Endothelial cell (in vitro differentiated cells): ENCODE measurements around the gene PTTG1IP. TPM values are rescaled to one million over a fixed set of nuclear protein-coding genes. Genes with fewer than 3 reads are reported as not detected.

Experiments
- DNase-seq: peaks from one replicate; pipeline ENCODE4 v3.0.0; 2021; ENCODE audit warnings: low spot score
- H3K27ac Mint-ChIP-seq: one replicate; pipeline ENCODE4 v1.8.0; 2021; ENCODE audit warnings: mixed read lengths, inconsistent platforms; ENCODE audit not compliant: unreplicated experiment
- H3K27me3 Mint-ChIP-seq: one replicate; pipeline ENCODE4 v1.8.0; 2021; ENCODE audit warnings: mild to moderate bottlenecking, moderate library complexity, mixed read lengths, inconsistent platforms; ENCODE audit not compliant: unreplicated experiment
- H3K36me3 Mint-ChIP-seq: one replicate; pipeline ENCODE4 v1.8.0; 2021; ENCODE audit warnings: mild to moderate bottlenecking, low read depth, mixed read lengths, inconsistent platforms; ENCODE audit not compliant: unreplicated experiment
- H3K4me1 Mint-ChIP-seq: one replicate; pipeline ENCODE4 v1.8.0; 2021; ENCODE audit warnings: mild to moderate bottlenecking, mixed read lengths, inconsistent platforms; ENCODE audit not compliant: unreplicated experiment
- H3K4me3 Mint-ChIP-seq: one replicate; pipeline ENCODE4 v1.8.0; 2021; ENCODE audit warnings: mild to moderate bottlenecking, mixed read lengths, inconsistent platforms; ENCODE audit not compliant: unreplicated experiment
- H3K9me3 Mint-ChIP-seq: one replicate; pipeline ENCODE4 v1.8.0; 2021; ENCODE audit warnings: mixed read lengths, inconsistent platforms; ENCODE audit not compliant: unreplicated experiment
- total RNA-seq: library from RNA; stranded (reverse); fragmentation: NEBNext Ultra II Directional; extraction: Animal tissue kit (Norgen Biotek cat#: 25700); gene quantifications from one replicate; pipeline ENCODE4 v1.2.1, GENCODE V29; 2021; ENCODE audit not compliant: unreplicated experiment
- TF ChIP-seq, protein P1 (sequence below): fragments of 200-600 bp; sonication (generic); IDR thresholded peaks from one replicate; pipeline ENCODE4 v1.5.0; 2021; ENCODE audit warnings: antibody characterized with exemption; ENCODE audit not compliant: unreplicated experiment

The PTTG1IP gene
- total RNA-seq, 1 donor from 2014 or later = 223 TPM

DNA sequence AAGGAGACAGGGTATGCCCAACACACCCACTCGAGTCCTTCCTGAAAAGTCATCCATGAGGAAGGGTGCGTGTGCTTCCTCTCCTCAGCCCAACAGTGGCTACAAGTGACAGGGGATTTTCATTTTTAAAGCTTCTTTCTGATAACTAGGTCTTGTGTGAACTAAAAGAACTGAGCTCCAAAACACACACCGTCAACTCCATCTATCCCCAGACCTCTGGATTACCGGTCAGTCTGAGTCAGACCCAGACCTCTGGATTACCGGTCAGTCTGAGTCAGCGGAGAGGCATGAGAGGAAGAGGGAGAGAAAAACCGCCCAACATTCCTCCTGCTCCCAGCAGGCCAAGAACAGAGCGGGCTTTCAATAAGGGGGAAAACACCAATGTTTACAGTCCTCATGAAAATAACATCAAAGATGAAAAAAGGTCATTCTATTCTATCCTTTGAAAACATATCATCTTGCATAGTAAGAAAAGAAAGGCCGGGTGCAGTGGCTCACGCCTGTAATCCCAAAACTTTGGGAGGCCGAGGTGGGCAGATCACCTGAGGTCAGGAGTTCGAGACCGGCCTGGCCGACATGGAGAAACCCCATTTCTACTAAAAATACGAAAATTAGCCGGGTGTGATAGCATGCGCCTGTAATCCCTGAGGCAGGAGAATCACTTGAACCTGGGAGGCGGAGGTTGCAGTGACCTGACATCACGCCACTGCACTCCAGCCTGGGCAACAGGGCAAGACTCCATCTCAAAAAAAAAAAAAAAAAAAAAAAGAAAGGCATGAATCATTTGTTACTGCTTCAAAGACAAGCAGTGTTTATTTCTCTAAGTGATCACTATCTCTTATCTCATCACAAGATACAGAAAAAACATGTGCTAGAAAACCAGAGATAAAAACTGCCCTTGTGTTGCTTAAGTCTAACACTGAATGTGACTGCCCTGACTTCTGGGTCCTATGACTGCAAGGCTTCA, 3.4 kb downstream of the PTTG1IP start:
- peaks cover 15% of the 10 kb centered on the region for H3K27me3 Mint-ChIP-seq
- peaks cover 55% of the 10 kb centered on the region for H3K4me1 Mint-ChIP-seq
- peaks cover 11% of the 10 kb centered on the region for H3K36me3 Mint-ChIP-seq
- H3K27ac Mint-ChIP-seq = peak overlapping the region; percentile 32
- TF ChIP-seq, protein P1, sequence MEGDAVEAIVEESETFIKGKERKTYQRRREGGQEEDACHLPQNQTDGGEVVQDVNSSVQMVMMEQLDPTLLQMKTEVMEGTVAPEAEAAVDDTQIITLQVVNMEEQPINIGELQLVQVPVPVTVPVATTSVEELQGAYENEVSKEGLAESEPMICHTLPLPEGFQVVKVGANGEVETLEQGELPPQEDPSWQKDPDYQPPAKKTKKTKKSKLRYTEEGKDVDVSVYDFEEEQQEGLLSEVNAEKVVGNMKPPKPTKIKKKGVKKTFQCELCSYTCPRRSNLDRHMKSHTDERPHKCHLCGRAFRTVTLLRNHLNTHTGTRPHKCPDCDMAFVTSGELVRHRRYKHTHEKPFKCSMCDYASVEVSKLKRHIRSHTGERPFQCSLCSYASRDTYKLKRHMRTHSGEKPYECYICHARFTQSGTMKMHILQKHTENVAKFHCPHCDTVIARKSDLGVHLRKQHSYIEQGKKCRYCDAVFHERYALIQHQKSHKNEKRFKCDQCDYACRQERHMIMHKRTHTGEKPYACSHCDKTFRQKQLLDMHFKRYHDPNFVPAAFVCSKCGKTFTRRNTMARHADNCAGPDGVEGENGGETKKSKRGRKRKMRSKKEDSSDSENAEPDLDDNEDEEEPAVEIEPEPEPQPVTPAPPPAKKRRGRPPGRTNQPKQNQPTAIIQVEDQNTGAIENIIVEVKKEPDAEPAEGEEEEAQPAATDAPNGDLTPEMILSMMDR = no peak
- H3K9me3 Mint-ChIP-seq = no peaks in the 10 kb centered on the region
- DNase-seq = no peak
- peak overlapping the region; percentile 79 for H3K4me3 Mint-ChIP-seq

GRCh38 chr21:44868707-44869106, 4.8 kb downstream of the PTTG1IP start:
- peaks cover 17% of the 10 kb centered on the region for H3K36me3 Mint-ChIP-seq
- no peak for DNase-seq
- H3K9me3 Mint-ChIP-seq = no peaks in the 10 kb centered on the region
- H3K27ac Mint-ChIP-seq = peak overlapping the region; percentile 13
- peaks cover 55% of the 10 kb centered on the region for H3K4me1 Mint-ChIP-seq
- H3K27me3 Mint-ChIP-seq = peaks cover 13% of the 10 kb centered on the region
- no peak overlapping the region for H3K4me3 Mint-ChIP-seq
- TF ChIP-seq, protein P1 = no peak

DNA sequence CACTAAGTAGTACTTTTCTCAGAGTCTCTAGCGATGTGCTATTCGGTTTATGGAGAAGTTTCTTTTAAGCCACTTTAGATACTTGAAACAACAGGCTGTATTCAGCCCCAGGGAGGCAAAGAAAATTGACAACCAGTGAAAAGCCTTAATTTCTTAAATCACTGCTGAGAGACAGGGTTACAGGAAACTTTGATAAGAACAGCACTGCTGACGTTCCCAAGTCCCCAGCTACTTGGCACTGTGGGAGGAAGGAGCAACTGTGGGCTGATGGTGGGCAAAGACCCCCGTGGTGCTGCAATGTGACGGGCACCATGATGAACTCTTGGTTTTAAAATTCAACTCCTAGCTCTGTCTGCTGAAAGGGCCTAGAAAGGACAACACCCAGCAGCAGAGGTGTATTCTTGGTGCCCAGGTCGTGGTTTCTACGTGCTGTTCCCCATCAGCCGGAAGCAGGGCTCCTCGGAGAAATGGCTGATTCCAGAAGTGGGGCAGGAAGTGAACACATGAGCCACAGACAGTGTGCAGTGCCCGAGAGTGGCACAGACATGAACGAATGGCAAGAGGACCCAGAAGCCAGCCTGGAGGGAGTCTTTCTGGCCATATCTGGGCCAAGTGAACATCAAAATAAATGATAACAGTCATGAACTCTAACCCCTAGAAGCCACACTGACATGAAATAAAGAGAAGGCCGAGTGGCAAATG, 5.3 kb downstream of the PTTG1IP start:
- H3K27me3 Mint-ChIP-seq = peaks cover 13% of the 10 kb centered on the region
- TF ChIP-seq, protein P1 = no peak
- H3K9me3 Mint-ChIP-seq = no peaks in the 10 kb centered on the region
- H3K36me3 Mint-ChIP-seq = peaks cover 22% of the 10 kb centered on the region
- no peak for DNase-seq
- H3K27ac Mint-ChIP-seq = peak overlapping the region; percentile 13
- H3K4me1 Mint-ChIP-seq = peaks cover 55% of the 10 kb centered on the region
- H3K4me3 Mint-ChIP-seq = no peak overlapping the region

- H3K4me1 Mint-ChIP-seq = peaks cover 52% of the 10 kb centered on the region
- peak overlapping the region; percentile 86 for H3K27ac Mint-ChIP-seq
- no peaks in the 10 kb centered on the region for H3K9me3 Mint-ChIP-seq
- DNase-seq = no peak
- peak overlapping the region; percentile 29 for H3K4me3 Mint-ChIP-seq
- H3K36me3 Mint-ChIP-seq = peaks cover 22% of the 10 kb centered on the region
- H3K27me3 Mint-ChIP-seq = peaks cover 11% of the 10 kb centered on the region
- TF ChIP-seq, protein P1 = no peak
These were observed 6.0 kb downstream of the PTTG1IP start for GRCh38 chr21:44867464-44867863.
